Glutamatergic neuron (in vitro differentiated cells): Measurements from ENCODE around the gene CDC42SE2. TPM values are rescaled to one million over a fixed set of nuclear protein-coding genes. Genes with fewer than 3 reads are reported as not detected.

Experiments
- DNase-seq: peaks from one replicate; pipeline ENCODE4 v3.0.0; 2022
- H3K27ac Mint-ChIP-seq: one replicate; pipeline ENCODE4 v1.8.0; 2020; ENCODE audit warnings: mild to moderate bottlenecking, mixed read lengths, inconsistent platforms; ENCODE audit not compliant: unreplicated experiment
- H3K27me3 Mint-ChIP-seq: one replicate; pipeline ENCODE4 v1.8.0; 2020; ENCODE audit warnings: mild to moderate bottlenecking, moderate library complexity, mixed read lengths, inconsistent platforms; ENCODE audit not compliant: unreplicated experiment
- H3K36me3 Mint-ChIP-seq: one replicate; pipeline ENCODE4 v1.8.0; 2020; ENCODE audit warnings: mild to moderate bottlenecking, mixed read lengths, inconsistent platforms; ENCODE audit not compliant: unreplicated experiment
- H3K4me1 Mint-ChIP-seq: one replicate; pipeline ENCODE4 v1.8.0; 2020; ENCODE audit warnings: mild to moderate bottlenecking, low read depth, mixed read lengths, inconsistent platforms; ENCODE audit not compliant: unreplicated experiment
- H3K4me3 Mint-ChIP-seq: one replicate; pipeline ENCODE4 v1.8.0; 2020; ENCODE audit warnings: mild to moderate bottlenecking, mixed read lengths, inconsistent platforms; ENCODE audit not compliant: unreplicated experiment
- H3K9me3 Mint-ChIP-seq: one replicate; pipeline ENCODE4 v1.8.0; 2020; ENCODE audit warnings: mild to moderate bottlenecking, moderate library complexity, mixed read lengths, inconsistent platforms; ENCODE audit not compliant: unreplicated experiment
- total RNA-seq: library from RNA; stranded (reverse); fragmentation: NEBNext Ultra II Directional; extraction: Animal tissue kit (Norgen Biotek cat#: 25700); gene quantifications from one replicate; pipeline ENCODE4 v1.2.1, GENCODE V29; 2021; ENCODE audit not compliant: unreplicated experiment
- TF ChIP-seq, protein P1 (sequence below): fragments of 200-600 bp; sonication (generic); IDR thresholded peaks from one replicate; pipeline ENCODE4 v1.5.0; 2021; ENCODE audit not compliant: partially characterized antibody, unreplicated experiment

CDC42SE2 gene
- total RNA-seq, 1 donor from 2014 or later, result 15.5 TPM

DNA sequence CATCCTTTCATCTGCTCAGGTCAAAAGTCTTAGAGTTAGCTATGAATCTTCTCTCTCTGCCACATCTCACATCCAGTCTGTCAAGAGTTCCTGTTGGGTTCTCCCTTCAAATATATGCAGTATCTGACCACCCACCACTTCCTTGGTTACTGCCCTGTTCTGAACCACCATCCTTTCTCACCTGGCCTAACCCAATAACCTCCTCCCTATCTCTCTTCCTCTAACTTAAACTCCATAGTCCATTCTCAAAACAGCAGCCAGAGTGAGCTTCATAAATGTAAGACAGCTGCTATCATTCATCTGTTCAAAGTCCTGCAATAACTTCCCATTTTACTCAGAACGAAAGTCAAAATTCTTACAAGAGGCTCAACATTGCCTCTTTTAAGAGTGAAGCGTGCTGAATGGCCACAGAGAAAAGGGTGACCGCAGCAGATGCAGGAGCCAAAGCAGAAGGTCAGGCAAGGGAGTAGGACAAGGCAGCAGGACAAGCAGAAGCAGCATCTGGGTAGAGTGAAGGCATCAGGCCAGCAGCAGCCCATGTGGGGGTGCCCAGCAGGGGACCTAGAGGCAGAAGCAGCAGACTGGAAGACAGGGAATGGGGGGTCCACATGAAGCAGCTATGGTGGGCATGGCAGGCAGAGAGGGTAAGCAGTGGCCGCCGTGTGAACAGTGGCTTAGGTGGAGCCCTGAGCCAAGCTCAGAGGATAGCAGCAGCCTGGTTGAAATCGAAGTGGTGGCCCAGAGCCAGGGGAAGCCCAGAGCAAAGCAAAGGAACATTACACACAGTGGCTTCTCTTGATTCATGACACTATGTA, 39.3 kb upstream of the CDC42SE2 start:
- peaks cover 2% of the 10 kb centered on the region for H3K27me3 Mint-ChIP-seq
- H3K4me3 Mint-ChIP-seq, result no peak overlapping the region

GRCh38 chr5:131225282-131225974, 38.4 kb upstream of the CDC42SE2 start:
- H3K27me3 Mint-ChIP-seq, result peaks cover 2% of the 10 kb centered on the region
- no peak overlapping the region for H3K4me3 Mint-ChIP-seq

More for the DNA sequence above, 39.3 kb upstream of the CDC42SE2 start:
- H3K27ac Mint-ChIP-seq, result no peak overlapping the region
- DNase-seq, result no peak
- no peaks in the 10 kb centered on the region for H3K36me3 Mint-ChIP-seq
- H3K9me3 Mint-ChIP-seq, result no peaks in the 10 kb centered on the region
- no peaks in the 10 kb centered on the region for H3K4me1 Mint-ChIP-seq
- TF ChIP-seq, protein P1, sequence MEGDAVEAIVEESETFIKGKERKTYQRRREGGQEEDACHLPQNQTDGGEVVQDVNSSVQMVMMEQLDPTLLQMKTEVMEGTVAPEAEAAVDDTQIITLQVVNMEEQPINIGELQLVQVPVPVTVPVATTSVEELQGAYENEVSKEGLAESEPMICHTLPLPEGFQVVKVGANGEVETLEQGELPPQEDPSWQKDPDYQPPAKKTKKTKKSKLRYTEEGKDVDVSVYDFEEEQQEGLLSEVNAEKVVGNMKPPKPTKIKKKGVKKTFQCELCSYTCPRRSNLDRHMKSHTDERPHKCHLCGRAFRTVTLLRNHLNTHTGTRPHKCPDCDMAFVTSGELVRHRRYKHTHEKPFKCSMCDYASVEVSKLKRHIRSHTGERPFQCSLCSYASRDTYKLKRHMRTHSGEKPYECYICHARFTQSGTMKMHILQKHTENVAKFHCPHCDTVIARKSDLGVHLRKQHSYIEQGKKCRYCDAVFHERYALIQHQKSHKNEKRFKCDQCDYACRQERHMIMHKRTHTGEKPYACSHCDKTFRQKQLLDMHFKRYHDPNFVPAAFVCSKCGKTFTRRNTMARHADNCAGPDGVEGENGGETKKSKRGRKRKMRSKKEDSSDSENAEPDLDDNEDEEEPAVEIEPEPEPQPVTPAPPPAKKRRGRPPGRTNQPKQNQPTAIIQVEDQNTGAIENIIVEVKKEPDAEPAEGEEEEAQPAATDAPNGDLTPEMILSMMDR, result no peak

DNA sequence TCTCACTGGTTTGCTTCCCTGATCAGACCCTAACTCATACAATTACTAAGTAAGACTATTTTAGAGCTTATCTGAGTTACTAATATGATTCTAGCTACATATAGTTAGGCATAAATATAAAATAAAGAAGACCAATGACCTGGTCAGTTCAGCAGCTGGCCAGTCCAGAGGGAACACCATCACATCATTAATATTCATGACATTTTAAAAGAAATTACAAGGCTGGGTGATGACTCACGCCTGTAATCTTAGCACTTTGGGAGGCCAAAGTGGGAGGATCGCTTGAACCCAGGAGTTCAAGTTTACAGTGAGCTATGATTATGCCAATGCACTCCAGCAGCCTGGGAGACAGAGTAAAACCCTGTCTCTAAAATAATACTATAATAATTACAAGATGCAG, 37.0 kb upstream of the CDC42SE2 start:
- Mint-ChIP-seq H3K36me3 (no peaks in the 10 kb centered on the region), H3K9me3 (no peaks in the 10 kb centered on the region)
- DNase-seq, result no peak

More at GRCh38 chr5:131225282-131225974, 38.4 kb upstream of the CDC42SE2 start:
- H3K27ac Mint-ChIP-seq, result no peak overlapping the region
- DNase-seq, result no peak
- TF ChIP-seq, protein P1, result no peak
- peaks cover 3% of the 10 kb centered on the region for H3K4me1 Mint-ChIP-seq
- no peaks in the 10 kb centered on the region for H3K36me3 Mint-ChIP-seq
- no peaks in the 10 kb centered on the region for H3K9me3 Mint-ChIP-seq

GRCh38 chr5:131228646-131229045, 35.2 kb upstream of the CDC42SE2 start:
- TF ChIP-seq, protein P1, result no peak
- H3K9me3 Mint-ChIP-seq, result no peaks in the 10 kb centered on the region
- H3K4me3 Mint-ChIP-seq, result no peak overlapping the region
- peaks cover 4% of the 10 kb centered on the region for H3K4me1 Mint-ChIP-seq
- peaks cover 2% of the 10 kb centered on the region for H3K27me3 Mint-ChIP-seq
- no peak overlapping the region for H3K27ac Mint-ChIP-seq
- no peaks in the 10 kb centered on the region for H3K36me3 Mint-ChIP-seq
- no peak for DNase-seq

More for the DNA sequence above, 37.0 kb upstream of the CDC42SE2 start:
- TF ChIP-seq, protein P1, result no peak
- H3K27ac Mint-ChIP-seq, result no peak overlapping the region
- peaks cover 4% of the 10 kb centered on the region for H3K27me3 Mint-ChIP-seq
- no peak overlapping the region for H3K4me3 Mint-ChIP-seq
- H3K4me1 Mint-ChIP-seq, result peaks cover 4% of the 10 kb centered on the region

DNA sequence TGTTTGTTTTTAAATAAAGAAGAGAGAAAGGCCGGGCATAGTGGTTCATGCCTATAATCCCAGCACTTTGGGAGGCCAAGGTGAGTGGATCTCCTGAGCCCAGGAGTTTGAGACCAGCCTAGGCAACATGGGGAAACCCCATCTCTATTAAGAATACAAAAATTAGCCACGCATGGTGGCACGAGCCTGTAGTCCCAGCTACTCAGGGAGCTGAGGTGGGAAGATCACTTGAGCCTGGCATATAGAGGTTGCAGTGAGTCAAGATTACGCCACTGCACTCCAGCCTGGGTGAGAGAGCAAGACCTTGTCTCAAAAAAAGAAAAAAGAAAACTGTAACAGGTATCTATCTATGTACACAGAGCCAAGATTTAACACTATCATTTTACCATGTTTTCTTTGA, 34.2 kb upstream of the CDC42SE2 start:
- TF ChIP-seq, protein P1, result no peak
- no peaks in the 10 kb centered on the region for H3K36me3 Mint-ChIP-seq
- no peak for DNase-seq
- H3K27ac Mint-ChIP-seq, result no peak overlapping the region
- peaks cover 2% of the 10 kb centered on the region for H3K27me3 Mint-ChIP-seq
- H3K9me3 Mint-ChIP-seq, result no peaks in the 10 kb centered on the region
- H3K4me3 Mint-ChIP-seq, result no peak overlapping the region
- H3K4me1 Mint-ChIP-seq, result peaks cover 4% of the 10 kb centered on the region
